GM08714 (cell line): ENCODE measurements around the gene PRICKLE3.
A peak's percentile ranks its signal among the peaks of the same experiment; 100 is the strongest.
"Not testable (repeated sequence)": the region's sequence is repeated elsewhere in the genome, so short reads cannot be mapped to it uniquely, and the experiment has no call there.

Experiments used
- H3K4me3 ChIP-seq: fragments of 200-500 bp; sonication (Bioruptor generic); 2 replicates; pipeline ENCODE4 v1.5.1; 2014; ENCODE audit warnings: mild to moderate bottlenecking, low read length, inconsistent platforms
- ZNF274 ChIP-seq: IDR thresholded peaks from 2 replicates; pipeline ENCODE4 v1.6.1; 2012; ENCODE audit warnings: mild to moderate bottlenecking, low read depth, low read length

The PRICKLE3 gene

DNA sequence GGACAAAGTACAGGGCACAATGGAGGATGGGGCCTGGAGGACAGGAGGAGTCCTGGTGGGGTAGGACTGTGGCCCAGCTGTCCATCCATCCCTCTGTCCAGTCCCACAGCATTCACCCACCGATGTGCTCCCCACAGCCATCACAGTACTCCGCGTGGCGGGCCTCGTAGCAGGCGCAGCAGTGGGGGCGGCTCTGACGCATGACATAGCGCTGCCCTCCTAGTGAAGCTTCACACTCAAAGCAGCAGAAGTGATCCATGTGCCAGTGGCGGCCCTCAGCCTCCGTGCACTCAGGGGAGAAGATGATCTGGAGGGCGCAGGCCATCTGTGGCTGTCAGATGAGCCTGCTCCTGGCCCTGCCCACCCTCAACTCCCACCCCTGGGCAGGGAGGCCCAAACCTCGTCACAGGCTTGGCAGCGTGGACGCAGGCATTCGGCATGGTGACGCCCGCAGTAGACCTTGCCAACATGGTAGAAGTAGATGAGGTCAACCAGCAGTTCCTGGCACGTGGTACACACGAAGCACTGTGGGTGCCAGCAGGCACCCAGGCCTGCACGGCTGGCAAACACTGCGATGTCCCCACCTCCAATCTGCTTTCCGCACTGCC is 8.2 kb downstream of the PRICKLE3 start:
- no peak for TF ChIP-seq ZNF274
- no peak overlapping the region for H3K4me3 ChIP-seq

DNA sequence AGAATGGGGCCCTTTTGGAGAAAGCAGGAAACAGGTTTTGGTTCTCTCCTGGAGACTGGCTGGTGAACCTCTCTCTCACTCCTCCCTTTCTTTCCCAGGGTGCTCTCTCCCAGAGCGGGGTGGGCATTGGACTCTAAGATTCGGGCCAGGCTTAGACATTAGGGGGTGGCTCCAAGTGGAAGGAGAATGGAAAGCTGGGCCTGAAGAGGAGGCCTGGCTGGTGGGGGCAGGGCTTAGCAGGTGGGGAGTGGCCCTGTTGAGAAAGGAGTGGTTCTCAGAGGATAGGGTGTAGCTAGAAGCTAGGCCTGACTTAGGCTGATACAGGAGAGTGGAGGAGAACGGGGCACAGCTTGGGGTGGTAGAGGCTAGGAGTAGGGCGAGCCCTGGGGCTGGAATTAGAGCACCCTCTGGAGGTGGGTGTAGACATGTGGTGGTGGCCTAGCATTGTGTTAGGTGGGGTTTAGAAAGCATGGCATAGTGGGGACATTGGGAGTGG is 8.8 kb downstream of the PRICKLE3 start:
- no peak for TF ChIP-seq ZNF274
- H3K4me3 ChIP-seq: no peak overlapping the region

DNA sequence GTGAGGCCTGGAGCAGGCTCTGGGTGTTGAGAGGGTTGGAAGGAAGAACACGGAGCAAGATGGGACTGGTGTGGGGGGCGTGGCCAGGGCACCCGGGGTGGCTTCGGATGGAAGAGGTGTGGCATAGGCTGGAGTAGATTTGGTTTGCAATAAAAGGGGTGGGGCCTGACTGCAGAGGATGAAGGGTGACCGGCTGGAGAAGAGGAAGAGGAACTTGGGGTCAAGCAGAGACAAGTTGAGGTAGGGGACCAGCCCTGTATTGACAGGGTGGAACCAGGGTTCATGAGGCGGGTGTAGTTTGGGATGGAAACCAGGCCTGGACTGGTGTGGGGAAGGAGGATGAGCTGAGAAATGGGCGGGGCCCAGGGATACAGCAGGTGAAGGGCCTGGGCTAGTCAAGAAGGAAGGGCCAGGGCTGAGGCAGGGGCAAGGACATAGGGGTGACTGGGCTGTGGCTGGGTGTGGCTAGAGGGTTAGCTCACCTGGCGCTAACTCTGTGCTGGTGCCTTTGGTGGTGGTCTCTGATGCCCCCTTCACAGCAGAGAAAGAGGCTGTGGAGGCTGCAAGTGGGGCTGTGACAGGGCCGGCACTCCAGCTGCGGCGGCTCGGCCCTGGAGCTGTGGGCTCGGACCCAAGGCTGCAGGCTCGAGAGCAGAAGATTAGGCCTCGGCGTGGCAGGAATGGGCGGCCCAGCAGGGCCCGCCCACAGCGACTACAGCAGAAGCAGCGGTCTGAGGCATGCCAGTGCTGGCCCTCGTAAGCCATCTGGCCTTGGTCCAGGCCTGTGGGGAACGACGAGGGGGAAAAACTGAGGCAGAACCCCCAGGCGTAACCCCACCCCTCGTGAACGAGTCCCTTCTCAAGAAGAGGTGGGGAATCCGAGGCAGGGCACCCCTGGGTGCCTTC is 9.5 kb downstream of the PRICKLE3 start:
- H3K4me3 ChIP-seq: no peak overlapping the region
- TF ChIP-seq ZNF274: no peak

DNA sequence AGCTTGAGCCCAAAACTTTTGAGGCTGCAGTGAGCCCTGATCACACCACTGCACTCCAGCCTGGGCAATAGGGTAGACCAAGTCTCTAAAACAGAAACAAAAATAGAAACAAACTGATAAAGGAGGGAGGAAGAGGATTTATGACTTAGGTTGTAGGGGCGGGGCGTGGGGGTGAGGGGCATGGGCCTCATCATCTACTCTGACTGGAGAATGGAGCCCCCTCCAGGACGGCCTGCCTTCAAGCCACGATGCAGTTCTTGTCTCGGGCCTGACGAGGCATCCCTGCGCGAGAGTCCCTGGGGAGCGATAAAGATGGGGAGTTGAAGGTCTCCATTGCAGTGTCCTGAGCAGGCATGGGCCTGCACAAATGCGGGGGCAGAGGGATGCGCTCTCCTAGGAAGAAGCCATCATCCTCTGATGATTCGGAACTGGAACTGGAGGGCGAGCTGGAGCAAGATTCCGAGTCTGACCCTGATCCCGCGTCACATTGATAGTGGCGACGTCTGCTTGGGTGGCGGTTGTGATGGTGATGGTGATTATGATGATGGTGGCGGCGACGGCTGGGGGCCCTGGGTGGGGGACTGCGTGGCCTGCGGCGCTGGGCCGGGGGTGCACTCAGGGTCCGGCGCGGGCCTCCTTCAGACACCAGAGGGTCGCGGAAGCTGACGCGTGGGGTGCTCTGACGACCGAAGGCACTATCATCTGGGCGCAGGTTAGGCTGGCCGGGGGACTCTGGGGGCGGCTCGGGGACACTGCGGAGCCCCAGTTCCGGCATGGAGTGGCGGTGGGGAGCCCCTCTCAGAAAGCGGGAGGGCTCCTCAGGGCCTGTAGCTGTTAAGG is 10.5 kb downstream of the PRICKLE3 start:
- no peak overlapping the region for H3K4me3 ChIP-seq
- no peak for TF ChIP-seq ZNF274

DNA sequence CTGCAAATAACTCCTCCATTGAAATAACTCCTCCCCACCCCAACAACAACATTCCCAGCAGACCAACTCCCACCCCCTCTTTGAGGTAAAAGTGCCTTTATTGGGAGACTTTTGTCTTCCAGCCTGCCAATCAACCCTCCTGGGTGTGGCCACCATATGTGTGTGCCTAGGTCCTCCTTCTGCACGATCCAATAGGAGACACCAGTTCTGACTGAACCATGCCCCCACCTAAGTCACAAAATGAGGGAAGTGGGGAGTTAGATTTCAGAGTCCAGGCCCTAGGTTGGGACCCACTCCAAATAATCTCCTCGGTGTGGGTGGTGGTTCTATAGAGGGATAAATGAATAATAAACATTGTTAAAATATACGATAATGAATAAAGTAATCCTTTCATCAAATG is 11.4 kb downstream of the PRICKLE3 start:
- no peak overlapping the region for H3K4me3 ChIP-seq
- no peak for TF ChIP-seq ZNF274

DNA sequence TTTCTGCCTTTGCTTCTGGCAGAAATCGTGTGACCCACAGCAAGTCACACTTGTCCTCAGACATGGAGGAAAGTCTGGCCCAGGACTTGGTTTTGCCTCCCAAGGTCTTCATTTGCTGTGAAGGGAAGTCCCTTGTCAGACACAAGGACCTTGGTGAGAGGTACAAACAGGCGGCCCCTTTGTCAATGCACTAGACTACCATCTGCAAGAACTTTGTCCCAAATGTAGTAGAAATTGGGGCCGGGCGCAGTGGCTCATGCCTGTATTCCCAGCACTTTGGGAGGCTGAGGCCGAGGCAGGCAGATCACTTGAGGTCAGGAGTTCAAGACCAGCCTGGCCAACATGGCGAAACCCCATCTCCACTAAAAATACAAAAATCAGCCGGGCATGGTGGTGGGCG is 12.6 kb downstream of the PRICKLE3 start:
- not testable (repeated sequence) for H3K4me3 ChIP-seq

DNA sequence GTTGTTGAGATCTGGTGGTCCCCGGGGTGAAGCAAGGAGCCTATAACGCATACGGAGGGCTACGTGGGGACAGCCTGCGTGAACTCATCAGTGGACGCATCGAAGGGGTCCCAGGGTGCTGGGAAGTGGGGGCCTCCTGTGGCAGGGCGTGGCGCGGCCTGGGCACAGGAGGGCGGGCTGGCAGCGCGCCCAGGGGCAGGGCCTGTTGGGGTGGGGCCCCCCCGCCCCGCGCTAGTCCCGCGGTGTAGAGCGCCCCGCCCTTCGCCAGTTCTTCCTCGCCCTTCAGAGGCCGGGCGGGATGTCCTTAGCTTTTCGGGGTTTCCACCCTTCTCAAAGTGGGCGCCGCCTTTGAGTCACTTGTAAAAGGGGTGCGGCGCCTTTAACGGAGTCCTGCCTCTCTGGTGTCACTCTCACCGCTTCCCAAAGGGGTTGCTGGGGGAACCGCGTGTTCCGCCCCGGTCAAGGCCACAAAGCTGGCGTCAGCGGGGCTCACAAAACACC is 13.8 kb downstream of the PRICKLE3 start:
- TF ChIP-seq ZNF274: no peak

DNA sequence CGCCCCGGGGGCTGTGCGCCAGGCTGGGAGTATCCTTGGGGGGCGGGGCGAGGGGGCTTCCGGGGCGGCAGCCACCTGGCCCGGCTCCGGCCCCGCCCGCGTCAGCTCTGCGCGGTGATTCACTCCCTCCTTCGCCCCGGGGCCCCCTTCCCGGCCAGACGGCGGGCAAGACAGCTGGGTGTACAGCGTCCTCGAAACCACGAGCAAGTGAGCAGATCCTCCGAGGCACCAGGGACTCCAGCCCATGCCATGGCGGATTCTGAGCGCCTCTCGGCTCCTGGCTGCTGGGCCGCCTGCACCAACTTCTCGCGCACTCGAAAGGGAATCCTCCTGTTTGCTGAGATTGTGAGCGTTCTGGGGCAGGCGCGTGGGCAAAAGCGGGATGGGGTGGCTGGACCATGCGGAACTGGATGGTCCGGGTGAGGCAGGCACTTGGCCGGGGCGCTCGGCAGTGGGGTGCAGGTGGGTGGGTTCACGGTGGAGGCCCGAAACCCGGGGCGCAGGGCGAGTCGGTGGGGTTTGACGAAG is 14.4 kb downstream of the PRICKLE3 start, which contains the start of gene PLP2:
Gene PLP2 (plus strand): TSS at position 147 of the 528 bp plus-strand sequence. CDS start 103 bp downstream, at position 250.
- no peak for TF ChIP-seq ZNF274
- peak within 1 kb of the TSS; percentile 76 for H3K4me3 ChIP-seq

More for the DNA sequence above, 13.8 kb downstream of the PRICKLE3 start:
- H3K4me3 ChIP-seq: peak overlapping the region; percentile 76; the same call in 1 of the 2 replicates

DNA sequence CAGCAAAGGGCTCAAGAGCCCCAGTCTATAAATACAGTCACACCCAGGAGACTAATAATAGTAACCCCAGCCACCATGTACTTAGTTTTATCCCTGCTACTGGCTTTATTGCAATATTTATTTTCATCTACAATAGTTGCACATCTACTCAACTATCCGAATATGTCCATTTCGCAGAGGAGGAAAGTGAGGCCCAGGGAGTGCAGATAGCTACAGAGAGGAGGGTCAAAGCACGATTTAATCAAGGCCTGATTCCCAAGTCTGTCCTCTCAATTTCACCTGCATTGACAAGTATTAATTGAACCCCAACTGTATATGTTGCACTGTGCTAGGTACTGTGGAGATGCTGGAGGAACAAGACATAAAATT is 18.4 kb downstream of the PRICKLE3 start:
- H3K4me3 ChIP-seq: peak overlapping the region; percentile 34; the same call in 1 of the 2 replicates

DNA sequence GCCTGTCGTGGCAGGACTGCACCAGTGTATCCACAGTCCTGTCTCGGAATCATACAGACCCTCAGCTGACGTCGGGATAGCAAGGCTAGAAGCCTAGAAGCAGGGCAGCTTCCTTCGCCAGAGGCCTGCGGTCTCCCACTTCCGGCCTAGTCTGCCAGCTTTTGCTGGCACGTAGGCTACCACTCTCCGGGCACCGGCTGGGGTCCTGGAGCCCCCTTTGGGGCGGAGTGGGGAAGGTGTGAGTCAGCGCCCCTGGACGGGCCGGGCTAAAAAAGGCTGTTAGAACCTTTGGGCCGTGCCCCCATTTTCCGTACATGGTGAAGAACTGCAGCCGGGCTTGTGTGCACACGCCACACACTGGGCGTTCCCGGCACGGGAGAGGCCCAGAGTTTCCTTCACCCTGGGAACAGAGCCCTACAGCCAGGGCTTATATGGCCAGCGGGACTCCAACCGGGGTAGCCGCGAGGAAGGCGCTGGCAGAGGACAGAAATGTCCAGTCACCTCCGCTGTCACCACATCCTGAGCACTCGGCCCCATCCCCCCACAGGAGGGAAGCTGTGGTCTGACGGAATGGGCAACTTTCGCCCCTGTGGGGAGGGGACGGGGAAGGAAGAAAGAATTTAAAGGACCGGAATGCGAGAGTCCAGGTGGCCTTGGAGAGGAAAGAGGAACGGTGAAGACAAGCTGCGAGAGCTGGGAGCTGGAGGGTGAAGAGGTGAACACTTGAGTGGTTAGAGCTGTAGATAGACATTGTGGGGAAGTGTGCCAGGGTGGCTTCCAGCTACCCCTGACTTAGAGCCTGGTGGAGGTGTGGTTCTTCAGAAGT is 19.0 kb downstream of the PRICKLE3 start:
- peak overlapping the region; percentile 34; the same call in 1 of the 2 replicates for H3K4me3 ChIP-seq
- TF ChIP-seq ZNF274: no peak

More for the DNA sequence above, 18.4 kb downstream of the PRICKLE3 start:
- TF ChIP-seq ZNF274: no peak

DNA sequence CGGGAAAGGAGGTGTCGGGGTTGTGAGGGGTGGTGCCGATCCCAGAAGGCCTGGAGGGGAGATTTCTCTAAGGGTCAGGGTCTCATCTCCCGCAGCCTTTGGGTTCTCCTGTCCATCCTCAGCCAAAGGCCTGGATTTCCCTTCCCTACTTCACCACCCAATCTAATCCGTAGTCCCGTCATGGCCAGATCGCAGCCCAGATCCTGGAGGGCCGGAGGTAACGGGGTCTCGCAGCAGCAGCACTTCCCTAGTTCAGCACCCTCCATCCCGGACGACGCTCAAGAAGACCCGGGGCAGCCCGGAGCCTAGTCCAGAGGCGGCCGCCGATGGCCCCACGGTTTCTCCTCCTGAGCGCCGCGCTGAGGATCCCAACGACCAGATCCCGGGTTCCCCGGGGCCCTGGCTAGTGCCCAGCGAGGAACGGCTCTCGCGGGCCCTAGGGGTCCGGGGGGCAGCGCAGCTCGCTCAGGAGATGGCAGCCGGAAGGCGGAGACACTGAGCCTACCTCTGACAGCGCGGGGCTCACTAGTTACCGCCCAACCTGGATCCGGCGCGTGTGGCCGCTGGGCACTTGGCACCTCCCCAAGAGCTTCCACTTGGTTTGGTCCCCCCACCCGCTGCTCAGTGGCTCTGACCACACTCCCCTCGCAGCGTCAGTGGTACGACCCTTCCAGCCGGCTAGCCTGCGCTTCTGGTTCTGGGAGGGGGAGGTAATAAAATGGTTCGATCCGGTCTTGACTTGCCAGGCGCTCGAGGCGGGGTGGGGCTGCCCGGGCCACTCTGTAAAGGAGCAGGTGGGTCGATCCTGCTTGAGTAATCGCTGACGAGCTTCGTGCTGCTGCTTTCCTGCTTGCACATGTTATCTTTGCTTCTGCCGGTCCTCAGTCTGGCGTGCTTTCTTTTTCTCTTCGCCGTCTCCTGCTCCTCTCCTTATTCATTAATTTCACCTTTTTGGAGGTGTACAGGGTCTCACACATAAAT is 20.0 kb downstream of the PRICKLE3 start:
- H3K4me3 ChIP-seq: peak overlapping the region; percentile 34; the same call in 1 of the 2 replicates
- no peak for TF ChIP-seq ZNF274
